Skin epidermis (tissue), 12 donors: ENCODE measurements around the gene PALB2.
"Not testable (repeated sequence)": the region's sequence is repeated elsewhere in the genome, so short reads cannot be mapped to it uniquely, and the experiment has no call there.

ENCODE experiments used
- H3K27ac ChIP-seq, 21 experiments: fragments of 200-600 bp; sonication (generic) in 11 of 21; one replicate each; pipeline ENCODE4 v1.5.0; 2020; ENCODE audit warnings: mild to moderate bottlenecking in 3 of 21, inconsistent platforms in 2 of 21, moderate library complexity in 2 of 21
- H3K4me3 ChIP-seq, 7 experiments: fragments of 200-600 bp; sonication (generic) in 2 of 7; one replicate each; pipeline ENCODE4 v1.5.0; 2020; ENCODE audit warnings: inconsistent platforms in 2 of 7, mild to moderate bottlenecking in 2 of 7, moderate library complexity in 1 of 7

The PALB2 gene

DNA sequence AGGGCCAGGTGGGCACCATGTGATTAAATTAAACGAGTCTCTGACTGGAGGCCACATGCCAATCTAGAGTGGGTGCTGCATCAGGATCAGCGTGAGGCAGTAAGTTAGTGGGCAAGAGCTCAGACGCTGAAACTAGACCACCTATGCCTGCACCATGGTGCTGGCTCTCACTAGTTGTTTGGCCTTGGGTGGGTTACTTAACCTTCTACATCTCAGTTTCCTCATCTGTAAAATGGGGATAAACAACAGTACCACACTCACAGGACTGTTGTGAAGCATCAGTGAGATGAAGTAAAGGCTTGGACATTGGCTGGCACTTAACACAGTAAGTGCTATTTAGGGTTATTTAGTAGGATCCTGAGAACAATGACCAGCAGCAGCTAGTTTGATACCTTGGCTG is 50.9 kb downstream of the PALB2 start:
- no peak overlapping the region for H3K4me3 ChIP-seq
- no peak overlapping the region for H3K27ac ChIP-seq

DNA sequence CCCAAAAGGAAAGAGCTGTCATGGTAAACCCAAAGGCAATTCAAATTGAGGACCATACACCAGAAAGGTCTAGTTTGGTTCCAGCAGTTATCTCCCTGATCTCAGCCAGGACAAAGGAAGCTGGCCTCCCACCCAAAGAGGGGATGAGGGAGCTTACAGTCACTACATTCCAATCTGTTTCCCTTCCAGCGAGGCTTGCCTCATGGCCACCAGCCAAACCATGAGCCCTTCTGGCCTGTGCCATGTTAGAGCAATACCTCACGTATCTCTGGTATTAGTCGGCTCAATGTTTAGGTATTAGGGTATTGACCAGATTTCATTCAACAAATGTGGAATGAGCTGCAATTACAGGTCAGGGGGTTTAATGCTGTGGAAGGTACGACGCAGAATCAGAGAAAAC is 53.4 kb downstream of the PALB2 start:
- no peak overlapping the region for H3K27ac ChIP-seq
- H3K4me3 ChIP-seq, result no peak overlapping the region

DNA sequence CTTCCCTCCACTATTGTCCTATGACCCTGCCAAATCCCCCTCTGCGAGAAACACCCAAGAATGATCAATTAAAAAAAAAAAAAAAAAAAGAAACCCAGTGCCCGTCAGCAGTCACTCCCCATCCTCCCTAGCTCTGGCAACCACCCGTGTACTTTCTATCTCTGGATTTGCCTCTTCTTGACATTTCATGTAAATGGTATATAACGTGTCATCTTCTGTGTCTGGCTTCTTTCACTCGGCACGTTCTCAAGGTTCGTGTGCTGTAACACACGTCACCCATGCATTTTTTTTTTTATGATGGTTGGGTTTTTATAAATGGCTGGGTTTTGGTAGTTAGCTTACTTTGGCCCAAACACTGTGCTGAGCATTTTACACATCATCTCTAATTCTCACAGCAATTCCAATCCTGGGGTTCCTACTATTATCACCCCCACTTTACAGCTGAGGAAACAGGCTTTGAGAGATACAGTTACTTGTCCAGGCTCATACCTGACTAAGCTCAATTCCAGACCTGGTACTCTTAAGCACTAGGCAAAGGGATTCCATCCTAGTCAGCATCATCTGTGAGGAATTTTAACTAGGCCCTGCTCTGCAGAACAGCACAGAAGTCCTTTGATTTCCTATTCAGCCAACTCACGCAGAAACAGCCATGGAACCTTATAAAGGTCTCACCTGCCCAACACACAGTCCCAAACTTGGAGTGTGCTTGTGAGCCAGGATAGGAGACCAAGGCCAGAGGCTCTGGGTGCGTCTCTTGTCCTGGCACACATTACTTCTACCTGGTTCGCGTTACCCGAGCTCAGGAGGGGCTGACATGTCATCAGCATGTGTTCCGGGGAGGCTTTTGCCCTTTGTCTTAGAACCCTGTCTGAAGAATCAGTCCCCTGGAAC is 56.7 kb downstream of the PALB2 start:
- H3K27ac ChIP-seq, result no peak overlapping the region

DNA sequence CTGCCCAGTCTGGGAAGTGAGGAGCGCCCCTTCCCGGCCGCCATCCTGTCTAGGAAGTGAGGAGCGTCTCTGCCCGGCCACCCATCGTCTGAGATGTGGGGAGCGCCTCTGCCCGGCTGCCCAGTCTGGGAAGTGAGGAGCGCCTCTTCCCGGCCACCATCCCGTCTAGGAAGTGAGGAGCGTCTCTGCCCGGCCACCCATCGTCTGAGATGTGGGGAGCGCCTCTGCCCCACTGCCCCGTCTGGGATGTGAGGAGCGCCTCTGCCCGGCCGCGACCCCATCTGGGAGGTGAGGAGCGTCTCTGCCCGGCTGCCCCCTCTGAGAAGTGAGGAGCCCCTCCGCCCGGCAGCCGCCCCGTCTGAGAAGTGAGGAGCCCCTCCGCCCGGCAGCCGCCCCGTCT is 57.8 kb downstream of the PALB2 start:
- H3K4me3 ChIP-seq, H3K27ac ChIP-seq: not testable (repeated sequence)

More for the DNA sequence above, 56.7 kb downstream of the PALB2 start:
- no peak overlapping the region for H3K4me3 ChIP-seq

DNA sequence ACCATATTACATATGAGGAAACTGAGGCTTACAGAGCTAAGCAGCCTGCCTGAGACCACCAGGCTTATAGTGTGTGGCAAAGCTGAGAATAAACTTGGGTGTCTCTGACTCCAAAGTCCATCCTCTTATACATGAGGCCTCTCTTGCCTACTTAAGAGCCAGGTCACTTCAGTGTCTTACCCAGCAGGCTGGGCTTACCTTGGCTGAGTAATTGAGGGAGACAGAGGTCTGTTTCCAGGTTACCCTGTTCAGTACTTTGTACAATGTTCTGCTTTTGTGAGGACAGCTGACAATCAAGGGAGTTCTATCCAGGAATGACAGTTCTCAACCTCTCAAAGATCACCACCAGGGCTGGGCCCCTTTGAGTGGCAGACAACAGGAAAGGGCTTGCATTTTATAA is 59.3 kb downstream of the PALB2 start:
- no peak overlapping the region for H3K27ac ChIP-seq

DNA sequence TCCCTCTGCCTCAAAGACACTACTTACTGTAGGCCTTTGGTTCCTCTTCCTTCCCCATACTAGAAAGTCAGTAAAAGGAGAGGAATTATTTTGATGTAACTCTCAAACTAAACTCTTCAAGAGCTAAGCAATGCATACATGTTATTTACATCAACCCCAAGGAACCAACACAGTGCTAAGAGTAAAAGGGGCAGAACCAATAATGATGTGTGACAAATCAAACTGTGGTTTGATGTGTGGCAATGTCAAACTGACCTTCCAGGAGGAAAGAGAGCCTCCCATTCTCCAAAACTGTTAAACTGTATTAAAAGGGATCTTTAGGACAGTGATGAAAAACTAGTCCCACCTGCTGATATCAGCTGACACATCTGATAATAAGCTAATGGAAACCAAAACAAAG is 60.7 kb downstream of the PALB2 start:
- H3K27ac ChIP-seq, result no peak overlapping the region

More for the DNA sequence above, 59.3 kb downstream of the PALB2 start:
- no peak overlapping the region for H3K4me3 ChIP-seq

DNA sequence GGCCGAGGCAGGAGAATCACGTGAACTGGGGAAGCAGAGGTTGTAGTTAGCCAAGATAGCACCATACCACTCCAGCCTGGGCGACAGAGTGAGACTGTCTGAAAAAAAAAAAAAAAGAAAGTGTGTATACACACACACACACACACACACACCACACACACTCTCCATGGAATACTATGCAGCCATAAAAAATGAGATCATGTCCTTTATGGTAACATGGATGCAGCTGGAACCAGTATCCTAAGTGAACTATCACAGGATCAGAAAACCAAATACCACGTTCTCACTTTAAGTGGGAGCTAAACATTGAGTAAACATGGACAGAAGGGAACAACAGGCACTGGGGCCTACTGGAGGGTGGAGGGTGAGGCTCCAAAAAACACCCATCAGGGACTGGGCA is 61.7 kb downstream of the PALB2 start:
- H3K27ac ChIP-seq, result no peak overlapping the region

More for the DNA sequence above, 60.7 kb downstream of the PALB2 start:
- H3K4me3 ChIP-seq, result no peak overlapping the region

DNA sequence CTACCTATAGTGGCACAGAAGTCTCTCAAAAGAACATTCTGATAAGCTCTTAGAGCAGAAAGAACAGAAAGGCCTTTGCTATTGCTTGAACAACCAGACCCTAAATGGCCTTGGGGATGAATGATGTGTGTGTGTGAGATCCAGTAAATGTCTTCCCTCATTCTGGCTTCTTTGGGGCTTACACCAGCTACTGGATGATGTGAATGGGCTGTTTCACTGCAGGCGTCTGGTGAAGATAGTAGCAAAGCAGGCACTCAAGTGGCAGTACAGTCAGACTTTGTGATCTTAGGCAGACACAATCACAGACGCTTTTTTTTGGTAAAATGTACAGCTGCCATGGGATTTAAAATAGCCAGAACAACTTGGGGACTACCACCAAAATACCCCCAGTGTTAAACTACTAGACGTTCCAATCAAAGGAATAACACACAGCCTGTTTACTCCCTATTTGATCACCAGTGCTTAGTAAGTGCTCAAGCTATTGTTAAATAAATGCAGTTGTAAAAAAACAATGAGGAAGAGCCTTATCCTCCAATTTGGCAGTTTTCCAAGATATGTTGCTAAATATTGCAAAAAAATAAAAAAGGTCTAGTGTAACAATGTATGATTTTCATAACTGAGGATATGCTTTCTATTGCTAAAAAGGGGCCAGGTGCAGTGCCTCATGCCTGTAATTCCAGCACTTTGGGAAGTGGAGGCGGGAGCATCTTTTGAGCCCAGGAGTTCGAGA is 62.8 kb downstream of the PALB2 start:
- H3K4me3 ChIP-seq, result no peak overlapping the region
- peak overlapping the region in 1 of 21 experiments; percentile 15 for H3K27ac ChIP-seq

More for the DNA sequence above, 61.7 kb downstream of the PALB2 start:
- H3K4me3 ChIP-seq, result no peak overlapping the region

DNA sequence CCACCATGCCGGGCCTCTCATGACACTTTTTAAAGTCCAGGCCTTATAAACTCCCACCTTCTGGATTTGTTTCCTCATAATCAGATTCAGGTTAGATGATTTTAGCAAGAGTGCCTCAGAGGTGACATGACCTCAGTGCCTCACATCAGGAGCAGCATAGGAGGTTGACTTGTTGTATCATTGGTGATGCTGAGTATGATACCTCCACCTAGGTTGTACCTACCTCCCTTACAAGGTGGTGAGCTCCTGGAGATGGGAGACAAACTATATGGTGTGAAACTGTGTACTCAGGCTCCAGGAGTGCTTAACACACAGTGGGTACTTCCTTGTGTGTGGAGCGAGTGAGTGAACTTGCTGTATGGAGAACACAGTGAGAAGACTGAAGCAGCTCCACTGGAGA is 63.6 kb downstream of the PALB2 start:
- Histone ChIP-seq H3K27ac (no peak overlapping the region), H3K4me3 (no peak overlapping the region)

DNA sequence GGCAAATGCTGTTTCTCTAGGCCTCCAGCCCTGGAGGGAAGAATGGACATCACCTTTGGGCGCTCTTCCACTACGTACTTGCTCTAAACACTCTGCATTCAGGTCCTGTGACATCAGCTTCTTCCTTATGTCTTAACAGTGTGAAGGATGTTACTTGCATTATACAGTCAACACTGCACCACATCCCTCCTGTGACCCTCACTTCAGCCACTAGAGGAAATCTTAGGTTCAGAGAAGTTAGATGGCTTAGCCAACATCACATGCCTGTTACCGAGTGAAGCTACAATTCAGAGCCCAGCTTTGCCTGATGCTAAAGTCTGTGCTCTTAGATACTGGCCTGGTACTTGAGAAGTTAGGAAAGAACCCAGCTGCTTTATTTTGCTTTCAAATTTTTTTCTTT is 65.3 kb downstream of the PALB2 start:
- no peak overlapping the region for H3K27ac ChIP-seq
- H3K4me3 ChIP-seq, result no peak overlapping the region

DNA sequence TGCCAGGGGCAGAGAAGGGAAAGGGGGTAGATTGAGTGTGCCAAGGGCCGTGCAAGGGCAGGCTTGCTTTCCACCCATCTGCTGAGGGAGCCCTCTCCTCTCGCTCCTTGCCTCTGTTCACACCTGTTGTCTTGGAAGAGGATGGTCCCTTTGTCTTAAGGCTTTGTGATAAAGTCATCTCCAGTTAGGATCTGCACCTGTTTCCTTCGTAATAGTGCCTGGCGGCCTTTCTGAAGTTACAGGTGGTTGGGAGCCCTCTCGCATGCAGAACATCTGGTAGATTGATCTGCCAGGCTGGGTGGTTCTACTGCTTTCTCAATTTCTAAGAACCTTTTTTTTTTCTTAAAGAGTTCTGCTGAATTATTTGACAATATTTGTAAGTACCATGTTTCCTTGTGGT is 67.3 kb downstream of the PALB2 start:
- Histone ChIP-seq H3K4me3 (no peak overlapping the region), H3K27ac (no peak overlapping the region)

DNA sequence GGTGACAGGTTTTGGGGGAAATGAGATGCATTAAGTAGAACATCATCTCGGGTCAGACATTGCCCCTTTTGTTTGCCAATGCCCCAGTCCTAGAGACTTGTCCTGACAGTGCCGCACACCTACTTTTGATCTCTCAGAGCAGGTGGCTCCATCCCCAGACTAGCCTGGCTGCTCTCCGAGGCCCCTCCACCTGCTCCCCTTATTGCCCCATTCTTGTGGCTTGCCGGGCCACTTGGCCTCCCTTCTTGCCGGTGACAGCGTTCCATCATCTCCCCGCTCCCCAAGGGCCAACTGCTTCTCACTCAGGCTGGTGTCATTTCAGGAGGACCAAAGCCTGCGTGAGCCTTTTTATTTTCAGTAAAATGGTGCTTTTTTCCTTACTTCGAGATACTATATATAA is 68.7 kb downstream of the PALB2 start:
- Histone ChIP-seq H3K4me3 (no peak overlapping the region), H3K27ac (no peak overlapping the region)

DNA sequence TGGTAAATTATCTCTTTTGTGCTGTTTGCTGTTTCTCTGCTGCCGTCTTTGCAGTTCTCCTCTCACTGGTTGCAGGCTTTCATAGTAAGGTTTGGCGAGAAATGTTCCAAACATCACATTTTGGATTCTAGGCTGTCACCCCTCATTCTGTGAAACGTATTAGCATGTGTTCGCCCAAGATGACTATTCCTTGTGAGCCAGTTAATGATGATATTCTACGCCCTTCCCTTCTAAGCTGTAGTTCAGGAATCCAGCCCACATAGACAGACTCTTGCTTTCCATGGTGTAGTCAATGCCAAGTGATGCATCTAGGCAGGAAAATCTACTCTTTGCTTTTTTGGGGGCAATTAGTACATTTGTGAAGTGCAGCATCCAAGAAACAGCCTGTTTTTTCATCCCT is 69.2 kb downstream of the PALB2 start:
- Histone ChIP-seq H3K27ac (no peak overlapping the region), H3K4me3 (no peak overlapping the region)

DNA sequence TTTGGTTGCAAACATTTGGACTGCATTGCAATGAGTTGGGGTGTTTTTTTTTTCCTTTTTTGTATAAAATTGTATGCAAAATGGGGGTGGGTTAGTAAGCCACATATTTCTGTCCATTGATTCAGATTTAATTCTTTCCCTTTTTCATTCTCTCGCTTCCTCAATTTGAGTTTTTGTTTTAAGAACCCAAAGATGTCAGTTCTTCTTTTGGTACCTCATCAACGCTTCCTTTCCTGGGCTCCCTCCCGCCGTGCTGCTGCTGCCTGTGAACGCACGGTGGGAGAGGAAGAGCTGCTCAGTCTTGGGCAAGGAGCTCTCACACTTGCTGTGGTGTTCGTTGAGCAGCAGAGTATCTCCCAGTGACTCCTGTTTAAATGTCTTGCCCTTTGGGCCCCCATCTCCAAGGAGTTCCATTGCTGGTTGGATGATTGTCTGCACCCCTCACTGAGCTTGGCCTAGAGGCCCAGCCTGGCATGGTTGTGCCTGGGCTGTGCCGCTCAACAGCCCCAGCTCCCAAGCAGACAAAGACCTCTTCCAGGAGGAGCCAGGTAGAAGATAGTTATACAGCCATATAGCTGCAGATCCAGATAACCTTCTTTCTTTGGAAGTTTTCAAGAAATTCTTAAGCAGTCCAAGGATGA is 70.0 kb downstream of the PALB2 start:
- Histone ChIP-seq H3K4me3 (no peak overlapping the region), H3K27ac (no peak overlapping the region)

DNA sequence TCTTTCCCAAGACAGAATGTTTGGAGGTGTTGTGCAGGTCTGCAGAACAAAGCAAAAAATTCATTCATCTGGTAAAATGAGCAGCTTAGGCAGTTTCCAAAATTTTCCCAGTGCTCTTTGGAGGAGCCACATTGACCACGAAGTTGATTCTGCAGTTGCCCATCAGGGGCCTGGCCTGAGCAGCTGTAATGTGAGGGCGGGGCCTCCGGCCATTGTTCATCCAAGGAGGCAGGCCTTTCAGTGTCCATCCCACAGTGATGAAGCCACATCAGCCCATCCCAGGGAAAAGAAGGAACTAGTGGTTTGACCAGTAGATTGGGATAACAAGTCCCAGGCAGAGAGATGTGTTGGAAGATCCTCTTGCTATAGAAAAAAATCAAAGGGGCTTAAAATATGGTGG is 73.5 kb downstream of the PALB2 start:
- Histone ChIP-seq H3K27ac (no peak overlapping the region), H3K4me3 (no peak overlapping the region)

DNA sequence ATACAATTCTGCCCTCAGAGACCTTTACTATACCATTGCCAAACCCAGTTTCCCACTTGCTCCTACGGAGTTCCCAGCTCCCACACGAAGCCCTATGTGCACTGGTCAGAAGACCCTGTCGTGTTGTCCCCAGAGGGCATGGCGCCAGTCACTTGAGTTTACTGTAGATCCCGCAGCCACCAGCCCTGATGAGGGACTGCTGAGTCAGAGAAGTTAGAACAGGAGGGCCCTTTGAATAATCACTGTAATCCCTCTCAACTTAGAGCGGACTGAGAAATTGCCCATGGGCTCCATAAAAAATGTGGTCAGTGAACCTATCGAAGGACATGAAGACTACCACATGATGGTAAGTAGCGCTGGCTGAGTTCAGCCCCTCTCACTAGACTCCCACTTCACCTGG is 74.4 kb downstream of the PALB2 start:
- no peak overlapping the region for H3K27ac ChIP-seq

DNA sequence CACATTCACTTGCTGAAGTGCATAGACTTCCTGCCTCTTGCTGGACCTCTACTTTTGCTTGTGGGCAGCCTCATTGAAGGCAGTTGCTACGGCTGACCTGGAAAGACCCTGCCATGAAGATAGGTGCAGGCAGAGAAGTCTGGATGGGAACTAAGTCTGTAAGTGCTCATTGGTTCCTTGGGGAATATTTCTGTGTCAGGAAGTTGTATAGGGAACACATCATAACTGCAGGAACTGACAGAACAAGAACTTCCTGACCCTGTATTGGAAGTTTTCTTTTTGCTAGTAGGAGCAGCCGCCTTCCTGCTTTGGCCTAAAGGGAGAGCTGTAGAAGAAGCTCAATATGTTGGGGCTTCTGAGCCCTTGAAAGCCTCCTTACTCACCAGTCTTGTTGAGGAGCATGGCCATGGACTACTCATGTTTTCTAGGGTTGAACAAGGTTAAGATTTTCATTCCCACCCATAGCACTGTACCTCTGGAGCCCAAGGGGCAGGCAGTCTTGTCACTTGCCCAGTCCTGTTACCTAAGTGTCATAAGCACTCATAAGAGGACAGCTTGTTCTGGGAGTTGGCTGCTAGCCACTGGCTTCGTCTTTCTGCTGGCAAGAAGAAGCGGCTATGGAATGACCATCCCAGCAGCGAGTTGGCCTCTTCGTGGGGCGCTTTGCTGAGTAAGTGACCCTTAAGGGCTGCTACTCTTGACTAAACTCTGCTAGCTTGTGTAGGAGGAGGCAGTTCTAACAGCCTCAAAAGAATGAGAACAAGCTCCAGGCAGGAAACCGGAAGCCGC is 76.3 kb downstream of the PALB2 start:
- Histone ChIP-seq H3K27ac (no peak overlapping the region), H3K4me3 (no peak overlapping the region)

More for the DNA sequence above, 74.4 kb downstream of the PALB2 start:
- no peak overlapping the region for H3K4me3 ChIP-seq

DNA sequence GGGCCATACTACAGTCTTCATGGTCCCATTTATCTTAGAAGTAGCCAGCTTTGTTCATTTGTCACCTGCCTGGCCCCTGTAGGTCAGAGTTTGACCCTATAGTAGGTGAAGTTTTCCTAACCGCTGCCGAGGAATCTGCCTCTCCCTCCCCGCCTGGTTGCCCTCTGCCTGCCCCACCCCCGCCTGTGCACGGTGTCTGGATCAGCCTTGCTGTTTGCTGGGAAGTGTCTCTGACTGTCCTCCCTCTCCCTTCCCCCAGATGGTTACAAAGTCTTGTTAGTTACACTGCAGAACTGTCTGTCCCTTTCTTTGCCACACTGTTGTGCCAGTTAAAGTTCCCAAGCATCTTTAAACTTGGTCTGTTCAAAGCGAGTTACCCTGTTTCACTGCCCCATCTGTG is 77.9 kb downstream of the PALB2 start:
- Histone ChIP-seq H3K4me3 (no peak overlapping the region), H3K27ac (no peak overlapping the region)

DNA sequence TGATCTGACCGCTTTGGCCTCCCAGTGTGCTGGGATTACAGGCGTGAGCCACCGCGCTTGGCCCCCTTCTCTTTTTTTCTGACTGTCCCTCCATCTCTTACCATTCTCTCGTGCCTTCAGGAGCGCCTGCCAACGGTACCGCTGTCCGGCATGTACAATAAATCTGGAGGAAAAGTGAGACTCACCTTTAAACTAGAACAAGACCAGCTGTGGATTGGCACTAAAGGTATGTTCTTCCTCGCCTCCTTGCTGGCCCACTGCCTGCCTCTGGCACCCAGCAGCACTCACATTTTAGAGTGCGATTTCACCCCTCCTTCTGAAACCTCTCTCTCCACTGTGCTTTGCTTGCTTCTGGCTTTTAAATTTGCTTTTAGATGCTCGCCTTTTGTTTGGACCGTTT is 78.6 kb downstream of the PALB2 start:
- Histone ChIP-seq H3K27ac (no peak overlapping the region), H3K4me3 (no peak overlapping the region)

DNA sequence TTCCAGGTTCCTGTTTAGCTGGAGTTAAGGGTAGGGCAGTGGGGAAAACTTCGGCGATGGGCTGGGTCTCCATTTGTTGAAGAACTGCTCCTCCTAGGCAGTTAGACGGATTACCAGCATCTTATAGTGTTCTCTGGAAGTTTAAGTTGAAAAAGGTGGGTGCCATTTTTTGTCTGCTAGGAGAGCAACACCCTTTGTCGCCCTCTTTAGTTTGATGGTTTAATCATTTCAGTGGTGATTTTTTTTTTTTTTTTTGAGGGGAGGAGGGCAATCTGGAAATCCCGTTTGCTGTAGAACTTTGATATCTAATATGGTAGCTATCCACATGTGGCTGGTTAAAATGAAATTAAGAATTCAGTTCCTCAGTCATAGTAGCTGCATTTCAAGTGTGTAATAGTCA is 79.5 kb downstream of the PALB2 start:
- no peak overlapping the region for H3K4me3 ChIP-seq

More for the DNA sequence above, 79.5 kb downstream of the PALB2 start:
- no peak overlapping the region for H3K27ac ChIP-seq
